CD4-positive, alpha-beta T cell treated with Interleukin-15 for 1 hour (primary cell): ENCODE data around the gene CMTM6.
"Not testable (repeated sequence)": the region's sequence is repeated elsewhere in the genome, so short reads cannot be mapped to it uniquely, and the experiment has no call there.

Source experiments
- DNase-seq: peaks from one replicate; pipeline ENCODE4 v3.0.0-alpha.2; 2020

CMTM6 gene

DNA sequence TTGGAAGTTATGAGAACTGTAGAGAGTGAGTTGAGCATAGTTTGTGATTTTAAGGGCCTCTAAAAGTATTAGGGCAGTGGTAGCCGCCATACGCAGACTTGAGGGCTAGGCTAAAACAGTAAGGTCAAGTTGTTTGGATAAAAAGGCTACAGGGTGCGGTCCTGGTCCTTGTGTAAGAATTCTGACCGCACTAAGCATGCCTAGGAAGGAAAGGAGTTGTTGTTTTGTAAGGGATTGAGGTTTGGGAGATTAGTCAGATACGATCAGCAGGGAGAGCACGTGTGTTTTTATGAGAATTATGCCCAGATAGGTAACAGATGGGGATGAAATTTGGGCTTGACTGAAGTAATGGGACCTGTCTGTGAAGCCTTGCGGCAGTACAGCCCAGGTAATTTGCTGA lies 39.2 kb downstream of the CMTM6 start:
- DNase-seq: not testable (repeated sequence)

DNA sequence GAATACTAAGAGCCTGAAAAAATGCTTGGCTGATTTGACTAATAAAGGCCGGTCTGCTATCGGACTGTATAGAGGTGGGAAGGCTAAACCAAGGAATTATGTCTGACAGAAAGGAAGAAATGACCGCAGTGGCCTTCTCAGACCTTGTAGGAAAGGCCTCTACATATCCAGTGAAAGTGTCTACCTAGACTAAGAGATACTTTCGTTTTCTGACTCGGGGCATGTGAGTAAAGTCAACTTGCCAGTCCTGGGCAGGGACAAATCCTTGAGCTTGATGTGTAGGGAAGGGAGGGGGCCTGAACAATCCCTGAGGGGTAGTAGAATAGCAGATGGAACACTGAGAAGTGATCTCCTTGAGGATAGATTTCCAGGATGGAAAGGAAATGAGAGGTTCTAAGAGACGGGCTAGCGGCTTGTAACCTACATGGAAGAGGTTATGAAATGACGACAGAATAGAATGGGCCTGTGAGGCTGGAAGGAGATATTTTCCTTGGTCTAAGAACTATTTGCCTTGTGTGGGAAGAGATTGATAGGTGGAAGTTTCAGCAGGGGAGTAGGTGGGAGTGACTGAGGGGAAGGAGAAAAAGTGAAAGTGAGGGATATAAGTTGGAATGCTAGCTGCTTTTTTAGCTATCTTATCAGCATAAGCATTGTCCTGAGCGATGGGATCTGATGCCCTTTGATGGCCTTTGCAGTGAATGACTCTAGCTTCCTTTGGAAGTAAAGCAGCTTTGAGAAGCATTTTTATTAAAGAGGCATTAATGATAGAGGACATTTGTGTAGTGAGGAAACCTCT lies 40.3 kb downstream of the CMTM6 start:
- not testable (repeated sequence) for DNase-seq

DNA sequence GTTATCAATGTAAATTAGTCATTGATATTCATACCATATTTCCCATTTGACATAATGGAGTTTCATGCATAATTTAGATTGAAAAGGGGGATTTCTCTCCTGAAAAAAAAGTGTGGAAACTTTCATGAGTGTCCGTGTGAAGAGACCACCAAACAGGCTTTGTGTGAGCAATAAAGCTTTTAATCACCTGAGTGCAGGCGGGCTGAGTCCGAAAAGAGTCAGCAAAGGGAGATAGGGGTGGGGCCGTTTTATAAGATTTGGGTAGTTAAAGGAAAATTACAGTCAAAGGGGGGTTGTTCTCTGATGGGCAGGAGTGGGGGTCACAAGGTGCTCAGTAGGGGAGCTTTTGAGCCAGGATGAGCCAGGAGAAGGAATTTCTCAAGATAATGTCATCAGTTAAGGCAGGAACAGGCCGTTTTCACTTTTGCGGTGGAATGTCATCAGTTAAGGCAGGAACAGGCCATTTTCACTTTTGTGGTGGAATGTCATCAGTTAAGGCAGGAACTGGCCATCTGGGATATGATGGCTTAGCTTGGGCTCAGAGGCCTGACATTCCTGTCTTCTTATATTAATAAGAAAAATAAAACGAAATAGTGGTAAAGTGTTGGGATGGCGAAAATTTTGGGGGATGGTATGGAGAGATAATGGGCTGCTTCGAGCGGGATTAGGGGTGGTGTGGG lies 41.7 kb downstream of the CMTM6 start:
- DNase-seq: not testable (repeated sequence)

DNA sequence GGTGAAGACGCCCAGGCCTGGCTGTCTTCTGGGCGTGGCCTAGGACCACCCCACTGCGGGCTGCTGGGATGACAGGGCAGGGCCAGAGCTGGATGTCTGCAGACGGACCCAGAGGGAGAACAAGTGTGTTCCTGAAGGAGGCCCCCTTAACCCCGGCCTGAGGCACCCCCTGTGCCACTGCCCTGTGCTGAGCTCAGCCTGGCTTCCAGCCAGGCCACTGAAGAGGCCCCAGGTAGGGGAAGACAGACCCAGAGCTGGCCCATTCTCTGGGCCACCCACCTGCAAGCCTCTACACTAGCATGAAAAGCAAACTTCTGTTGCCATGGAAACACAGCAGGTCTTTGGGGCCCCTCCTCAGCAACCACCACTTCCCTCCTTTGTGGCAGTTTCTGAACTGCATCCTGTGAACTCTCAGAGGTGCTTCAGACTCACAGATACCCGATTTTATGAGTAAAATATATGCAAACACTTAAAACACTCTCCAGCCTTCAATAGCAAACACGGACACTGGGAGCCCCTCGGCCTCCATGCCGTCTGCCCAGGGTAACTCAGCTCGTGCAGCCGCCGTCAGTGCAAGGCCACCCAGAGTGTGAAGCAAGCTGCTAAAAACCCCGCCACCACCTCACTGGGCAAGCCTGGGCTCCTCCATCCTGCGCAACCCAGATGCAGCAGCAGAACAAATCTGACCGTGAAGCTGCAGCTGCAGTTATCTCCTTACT lies 42.5 kb downstream of the CMTM6 start:
- DNase-seq: peak; percentile 94

DNA sequence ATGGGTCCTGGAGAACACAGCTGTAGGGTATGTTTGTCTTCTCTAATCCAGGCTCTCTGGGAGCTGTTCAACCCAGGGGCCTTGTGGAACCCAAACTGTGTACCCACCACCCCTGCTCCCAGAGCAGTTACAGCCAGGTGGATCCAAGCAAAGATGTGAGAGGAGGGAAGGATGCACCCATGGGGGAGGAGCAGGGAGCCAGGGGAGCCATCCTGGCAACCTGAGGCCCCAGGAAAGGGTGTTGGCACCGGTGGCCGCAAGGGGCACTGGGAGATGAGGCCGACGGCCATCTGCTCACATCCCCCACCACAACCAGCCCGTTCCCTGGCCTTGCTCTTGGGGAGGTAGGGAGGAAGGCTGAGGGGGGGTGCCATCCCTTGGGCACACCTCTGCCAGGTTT lies 43.2 kb downstream of the CMTM6 start:
- DNase-seq: no peak

DNA sequence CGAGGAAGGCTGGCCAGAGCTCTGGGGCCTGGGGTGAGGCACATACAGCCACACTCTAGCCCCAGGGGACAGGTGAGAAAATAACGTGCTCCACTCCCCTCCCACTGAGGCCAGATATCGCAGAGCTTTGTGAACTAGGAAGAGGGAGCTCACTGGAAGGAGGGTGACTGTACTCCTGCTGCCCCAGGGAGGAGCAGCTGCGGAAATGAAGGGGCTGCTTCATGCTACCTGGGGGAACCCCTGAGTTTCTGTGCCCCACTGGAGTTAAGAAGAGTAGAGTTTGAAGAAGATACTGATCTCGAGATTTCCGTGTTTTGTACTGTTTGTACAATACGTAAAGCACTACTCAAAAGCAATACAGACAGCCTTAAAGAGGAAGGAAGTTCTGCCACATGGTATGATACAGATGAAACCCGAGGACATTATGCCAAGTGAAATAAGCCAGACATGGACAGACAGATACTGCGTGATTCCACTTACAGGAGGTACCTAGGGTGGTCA lies 44.6 kb downstream of the CMTM6 start:
- peak; percentile 85 for DNase-seq

DNA sequence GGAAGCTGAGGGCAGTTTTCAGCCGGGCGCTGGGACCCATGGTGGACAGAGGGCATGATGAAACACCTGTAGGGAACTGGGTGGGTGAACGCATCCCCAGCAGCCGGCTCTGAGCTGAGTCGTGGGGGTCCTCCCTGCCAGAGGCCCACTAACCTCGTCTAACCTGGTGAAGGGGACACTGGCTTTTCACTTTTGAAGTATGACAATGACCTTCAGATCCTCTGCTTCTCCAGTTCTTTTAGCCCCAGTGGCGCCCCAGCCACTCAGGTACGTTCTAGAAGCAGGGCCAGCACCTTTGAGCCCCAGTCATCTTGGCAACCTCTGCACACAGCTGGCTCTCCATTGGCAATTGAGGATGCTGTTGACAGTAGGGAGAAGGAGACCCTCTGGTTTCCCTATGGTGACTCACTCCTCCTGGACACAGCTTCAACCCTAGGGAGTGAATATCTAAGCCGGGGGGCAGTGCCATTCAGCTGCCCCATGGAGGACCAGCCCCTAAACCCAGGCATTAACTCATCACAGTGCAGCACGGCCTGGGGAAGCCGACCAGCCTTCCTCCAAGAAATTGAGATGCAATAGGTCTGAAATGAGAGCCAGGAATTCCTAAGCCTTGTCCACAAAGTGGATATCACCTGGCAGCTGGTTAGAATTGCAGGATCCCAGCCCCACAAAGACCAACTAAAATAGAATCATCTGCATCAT lies 46.1 kb downstream of the CMTM6 start:
- no peak for DNase-seq

DNA sequence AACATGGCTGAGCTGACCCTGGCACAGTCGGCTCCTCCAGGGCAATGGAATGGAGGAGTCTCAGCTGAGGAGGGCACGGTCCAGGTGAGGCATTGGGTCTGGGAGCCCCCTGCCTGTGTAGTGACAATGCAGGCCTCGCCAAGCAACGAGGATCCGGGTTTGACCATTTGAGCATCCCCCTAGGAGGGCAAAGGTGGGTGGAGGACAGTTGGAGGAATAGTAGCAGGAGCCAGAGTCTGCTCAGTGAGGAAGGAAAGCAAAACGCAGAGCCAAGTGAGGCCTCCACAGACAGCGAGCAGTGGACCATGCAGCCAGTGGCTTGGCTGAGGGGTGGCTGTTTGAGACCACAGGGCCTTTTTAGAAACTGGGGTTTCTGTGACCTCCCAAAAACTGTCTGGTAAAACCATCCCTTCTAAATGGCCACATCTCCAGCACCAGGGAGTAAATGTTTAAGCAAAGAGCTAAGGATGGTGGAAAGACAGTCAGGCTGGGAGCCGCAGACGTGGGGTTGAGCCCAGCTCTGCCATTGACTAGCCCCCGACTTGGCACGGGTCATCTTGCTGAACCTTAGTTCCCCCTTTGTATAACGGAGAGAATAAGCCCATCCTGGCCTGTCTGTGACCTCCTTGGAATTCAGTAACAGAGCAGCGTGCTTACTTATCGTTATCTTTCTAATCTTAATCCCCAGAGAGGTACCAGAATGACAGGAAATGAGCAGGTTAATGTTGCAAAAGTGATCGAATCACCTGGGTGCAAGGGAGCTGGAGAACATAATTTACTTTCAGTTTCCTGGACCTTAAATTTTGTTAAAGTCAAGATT lies 46.8 kb downstream of the CMTM6 start:
- no peak for DNase-seq

DNA sequence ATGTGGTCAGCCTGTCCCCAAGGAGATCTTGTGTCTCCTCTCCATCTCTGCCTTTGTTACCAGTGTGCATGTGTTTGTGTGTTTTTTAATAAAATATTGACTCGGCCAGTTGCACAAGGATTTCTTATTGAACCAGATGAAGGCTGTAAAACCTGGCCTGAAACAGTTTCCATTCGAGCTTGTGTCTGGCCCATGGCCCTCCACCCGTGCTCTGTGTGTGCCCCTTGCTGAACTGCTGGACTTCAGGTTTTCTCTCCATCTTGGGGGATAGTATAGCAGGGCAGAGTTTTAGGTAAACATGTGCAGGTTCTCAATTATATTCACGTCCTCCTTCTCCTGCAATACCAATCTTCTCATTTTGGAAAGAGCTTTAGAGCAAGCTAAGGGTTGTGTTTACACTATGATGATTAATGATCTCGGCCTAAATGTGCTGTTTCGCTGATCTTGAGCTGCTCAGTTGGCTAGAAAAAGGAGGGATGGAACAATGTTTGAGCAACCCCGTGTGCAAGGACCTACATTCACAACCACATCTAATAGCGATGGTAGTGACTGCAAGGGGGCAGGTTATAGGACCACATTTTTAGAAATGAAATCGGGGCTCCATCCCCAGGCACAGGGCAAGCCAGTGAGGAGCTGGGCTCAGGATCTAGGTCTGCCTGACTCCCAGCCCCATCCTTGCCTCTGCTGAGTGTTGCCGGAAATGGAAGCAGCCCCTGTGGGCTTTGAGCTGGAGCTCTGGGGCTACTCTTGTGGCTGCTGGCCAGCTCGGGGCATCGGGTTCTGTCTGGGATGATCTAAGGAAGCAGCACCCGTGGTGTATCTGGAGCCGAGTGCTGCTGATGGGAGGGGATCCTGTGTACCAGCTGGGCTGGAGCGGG lies 47.7 kb downstream of the CMTM6 start:
- no peak for DNase-seq

DNA sequence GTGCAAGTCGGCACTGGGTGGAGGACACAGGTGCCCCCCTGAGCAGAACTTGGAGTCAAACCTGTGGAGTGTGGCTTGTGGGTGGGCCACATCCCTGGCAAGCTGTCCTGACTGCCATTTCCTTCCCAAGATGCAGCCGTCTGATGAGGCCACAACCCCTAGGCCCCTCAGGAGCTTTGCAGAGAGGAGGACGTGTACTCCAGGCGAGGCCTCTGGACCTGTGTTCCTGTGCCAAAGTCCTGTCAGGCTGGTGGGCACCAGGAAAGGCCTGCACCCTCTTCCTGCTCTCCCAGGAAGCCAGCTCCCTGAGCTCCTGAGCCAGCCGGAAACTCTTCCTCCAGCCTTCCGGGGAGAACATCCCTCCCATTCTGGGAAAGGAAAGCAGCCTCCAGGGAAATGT lies 48.5 kb downstream of the CMTM6 start:
- no peak for DNase-seq

DNA sequence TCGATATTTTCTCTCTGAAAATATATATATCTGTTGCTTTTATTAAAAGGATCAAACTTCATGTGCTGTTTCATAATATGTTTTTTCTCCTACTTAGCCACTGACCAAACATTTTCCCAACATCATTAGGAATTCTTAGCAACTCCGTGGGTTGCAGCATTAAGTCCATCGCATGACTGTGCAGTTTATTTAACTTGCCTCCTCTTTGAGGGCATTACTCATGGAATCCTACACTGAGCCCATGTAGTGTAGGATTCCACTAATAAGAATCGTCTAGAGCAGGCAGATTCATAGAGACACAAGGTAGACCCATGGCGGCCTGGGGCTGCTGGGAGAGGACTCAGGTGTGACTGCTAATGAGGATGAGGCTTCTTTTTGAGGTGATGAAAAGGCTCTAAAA lies 49.3 kb downstream of the CMTM6 start:
- no peak for DNase-seq

DNA sequence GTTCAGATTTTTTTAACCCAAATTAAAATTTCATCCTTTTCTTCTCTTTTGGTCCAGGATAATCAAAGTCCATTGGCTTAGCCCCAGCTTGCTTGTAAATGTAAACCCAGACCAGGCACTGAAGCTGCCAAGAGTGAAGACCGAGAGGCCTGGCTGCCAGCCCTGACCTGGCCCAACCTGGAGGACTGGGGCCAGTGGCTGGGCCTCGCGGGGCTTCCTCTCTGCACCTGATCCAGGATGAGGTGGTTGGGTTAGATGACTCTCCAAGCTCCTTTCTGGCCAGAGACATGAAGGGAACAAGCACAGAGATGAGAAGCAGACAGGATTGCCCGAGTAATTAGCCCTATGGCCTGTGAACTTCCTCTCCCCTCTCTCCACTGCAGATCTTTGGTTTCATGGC lies 50.6 kb downstream of the CMTM6 start:
- no peak for DNase-seq

DNA sequence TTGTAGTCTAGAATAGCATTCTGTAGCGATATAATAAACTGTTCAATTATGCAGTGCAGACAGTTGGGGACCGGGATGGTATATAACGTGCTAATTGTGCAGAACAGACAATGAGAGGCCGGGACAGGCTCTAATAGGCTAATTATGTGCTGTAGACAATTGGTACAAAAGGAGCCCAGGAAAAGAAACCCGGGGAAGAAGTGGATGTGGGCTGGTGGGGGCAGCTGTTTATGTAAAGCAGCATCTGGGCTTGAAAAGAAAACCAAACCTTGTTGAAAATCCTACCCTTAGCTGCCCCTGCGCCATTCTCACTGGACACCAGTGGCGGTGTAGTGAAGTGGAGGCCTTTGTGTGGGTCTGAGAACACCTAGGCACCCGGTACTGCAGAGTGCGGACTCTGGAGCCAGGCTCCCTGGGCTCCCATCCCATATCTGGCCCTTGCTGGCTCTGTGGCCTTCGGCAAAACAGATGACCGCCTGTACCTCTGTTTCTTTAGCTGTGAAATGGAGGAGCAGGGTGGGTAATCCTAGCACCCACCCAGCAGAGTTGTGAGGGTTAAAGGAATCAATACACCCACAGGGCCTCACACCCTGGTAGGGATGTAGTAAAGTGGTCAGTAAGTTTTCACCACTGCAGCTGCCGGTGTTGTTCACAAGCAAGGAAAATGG lies 51.5 kb downstream of the CMTM6 start:
- no peak for DNase-seq

DNA sequence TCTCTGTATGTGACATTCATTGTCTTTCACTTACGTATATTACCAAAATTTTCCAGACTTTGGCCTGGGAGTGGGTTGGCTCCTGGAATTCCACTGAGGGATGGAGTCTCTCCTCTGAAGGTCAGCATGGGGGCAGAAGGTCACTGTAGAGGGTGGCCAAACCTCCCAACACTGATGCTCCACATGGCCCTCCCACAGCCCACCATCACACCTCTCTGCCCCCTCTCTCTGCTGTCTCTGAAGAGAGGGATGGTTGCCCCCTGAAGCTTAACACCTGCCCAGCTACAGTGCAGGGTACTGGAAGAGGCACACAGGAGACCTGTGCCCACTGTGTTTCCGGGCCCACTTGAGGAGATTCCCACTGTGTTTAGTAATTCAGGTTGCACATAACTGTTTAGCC lies 52.2 kb downstream of the CMTM6 start:
- no peak for DNase-seq

DNA sequence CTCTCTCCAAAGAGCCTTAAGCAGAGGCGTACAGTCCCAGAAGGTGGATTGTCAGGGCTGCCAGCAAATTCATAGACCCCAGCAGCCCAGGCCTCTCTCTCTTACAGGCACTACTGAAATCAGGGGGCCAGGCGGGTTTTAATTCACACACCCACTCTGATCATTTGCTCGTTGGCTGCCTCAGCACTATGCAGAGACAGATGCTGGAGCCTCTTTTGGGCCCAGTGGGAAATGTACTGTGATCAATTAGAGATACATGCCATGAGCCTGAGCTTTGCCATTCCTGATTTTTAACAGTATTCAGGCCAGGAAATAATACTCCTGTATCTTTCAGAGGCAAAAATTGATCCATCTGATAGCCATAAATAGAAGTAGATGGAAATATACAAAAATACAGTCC lies 53.0 kb downstream of the CMTM6 start:
- no peak for DNase-seq

DNA sequence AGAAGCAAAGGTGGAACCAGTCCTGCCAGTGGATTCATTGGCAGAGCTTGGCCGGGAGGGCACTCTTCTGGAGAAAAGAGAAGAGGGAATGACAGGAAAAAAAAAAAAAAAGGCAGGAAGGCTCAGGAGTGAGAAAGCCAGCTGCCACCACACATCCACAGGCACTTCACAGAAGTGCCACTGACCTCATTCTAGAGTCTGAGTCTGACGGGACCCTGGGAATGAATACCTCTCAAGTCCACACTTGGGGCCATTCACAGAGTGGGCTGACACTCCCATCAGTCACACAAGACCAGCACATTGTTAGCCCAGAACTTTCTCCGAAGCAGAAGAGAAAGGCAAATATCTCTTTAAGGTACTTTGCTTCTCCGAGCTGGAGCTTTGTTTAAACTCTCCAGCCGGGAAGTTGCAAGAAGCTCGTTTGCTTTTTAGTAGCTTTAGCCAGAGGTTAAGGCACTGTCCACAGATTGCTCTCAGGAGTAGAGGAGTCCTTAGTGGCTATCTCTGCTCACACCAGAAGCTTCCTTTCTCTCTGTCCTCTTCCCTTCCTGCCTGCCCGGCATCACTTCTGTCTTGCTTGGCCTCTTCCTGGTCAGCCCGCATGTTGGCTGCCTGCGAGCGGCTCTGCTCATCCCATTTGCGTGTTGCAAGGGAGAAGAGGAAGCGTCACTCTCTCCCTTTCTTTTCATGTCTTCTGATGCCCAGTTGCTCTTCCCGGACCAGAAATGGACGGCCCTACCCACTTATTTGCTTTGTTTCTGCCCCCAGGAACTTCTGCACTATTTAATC lies 53.8 kb downstream of the CMTM6 start:
- DNase-seq: no peak

DNA sequence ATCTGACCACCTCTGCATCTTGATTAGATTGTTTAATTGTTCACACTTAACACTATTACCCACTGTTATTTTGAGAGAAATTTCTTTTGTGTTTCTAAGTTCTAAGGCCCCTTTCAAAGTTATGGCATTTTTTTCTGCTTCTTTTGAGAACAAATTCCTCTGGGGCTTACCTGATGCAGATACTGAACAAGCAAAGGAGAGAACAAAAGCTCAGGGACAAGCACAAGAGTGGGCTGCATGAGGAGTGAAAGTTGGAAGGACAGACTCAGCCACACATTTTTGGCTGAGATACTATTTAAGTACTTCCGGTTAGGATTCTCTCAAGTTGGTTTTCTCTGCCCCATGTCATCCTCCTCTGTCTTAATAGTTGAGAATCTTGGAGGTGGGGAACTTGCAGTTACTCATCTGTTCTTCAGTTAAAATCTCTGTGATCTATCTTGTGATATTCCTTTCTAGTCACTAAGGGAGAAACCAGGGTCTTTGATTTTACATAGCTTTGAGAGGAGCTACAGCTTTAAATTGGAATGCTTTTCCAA lies 54.7 kb downstream of the CMTM6 start:
- DNase-seq: no peak

DNA sequence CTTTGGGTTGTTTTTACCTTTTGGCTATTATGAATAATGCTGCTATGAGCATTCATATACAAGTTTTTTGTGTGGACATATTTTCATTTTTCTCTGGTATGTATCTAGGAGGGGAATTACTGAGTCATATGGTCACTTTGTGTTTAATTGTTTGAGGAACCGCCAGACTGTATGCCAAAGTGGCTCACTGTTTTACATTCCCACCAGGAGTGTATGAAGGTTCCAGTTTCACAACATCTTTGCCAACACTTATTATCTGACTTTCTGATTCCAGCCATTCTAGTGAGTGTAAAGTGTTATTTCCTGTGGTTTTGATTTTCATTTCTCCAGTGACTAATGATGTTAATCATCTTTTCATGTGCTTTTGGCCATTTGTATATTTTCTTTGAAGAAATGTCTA lies 59.2 kb downstream of the CMTM6 start:
- DNase-seq: no peak

DNA sequence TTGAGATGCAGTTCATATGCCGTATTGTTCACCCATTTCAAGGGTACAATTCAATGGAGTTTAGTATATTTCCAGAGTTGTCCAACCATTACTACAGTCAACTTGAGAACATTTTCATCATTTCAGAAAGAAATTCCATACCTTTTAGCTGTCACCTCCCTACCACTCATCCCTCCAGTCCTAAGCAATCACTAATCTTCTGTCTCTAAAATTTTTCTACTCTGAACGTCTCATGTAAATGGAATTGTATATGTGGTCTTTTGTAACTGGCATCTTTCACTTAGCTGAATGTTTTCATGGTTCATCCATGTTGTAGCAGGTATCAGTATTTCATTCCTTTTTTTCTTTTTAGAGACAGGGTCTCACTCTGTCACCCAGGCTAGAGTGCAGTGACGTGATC lies 59.9 kb downstream of the CMTM6 start:
- no peak for DNase-seq
